GM23338 (cell line): Measurements from ENCODE around the gene TMEM165. TPM values are rescaled to one million over a fixed set of nuclear protein-coding genes. Genes with fewer than 3 reads are reported as not detected.

Experiments used
- ATAC-seq: fragments of 200-7000 bp; cut with Tn5 transposase; 3 replicates; pipeline ENCODE4 v1.9.1; 2020
- DNase-seq: peaks from one replicate; pipeline ENCODE4 v3.0.0-alpha.2; 2015; ENCODE audit warnings: low spot score
- H2AFZ ChIP-seq: fragments of 200-600 bp; sonication (generic); 2 replicates; pipeline ENCODE4 v1.8.0; 2016; ENCODE audit warnings: antibody characterized with exemption, mild to moderate bottlenecking, moderate library complexity
- H3F3A ChIP-seq: fragments of 200-600 bp; sonication (generic); replicated peaks from 2 replicates; pipeline ENCODE4 v1.8.0; 2017; ENCODE audit warnings: antibody characterized with exemption, mixed run types, low read depth
- H3K27ac ChIP-seq: fragments of 200-600 bp; sonication (generic); 2 replicates; pipeline ENCODE4 v1.6.1; 2016; ENCODE audit warnings: low read depth
- H3K27me3 ChIP-seq: fragments of 200-600 bp; sonication (generic); 2 replicates; pipeline ENCODE4 v1.8.0; 2016; ENCODE audit warnings: mild to moderate bottlenecking, mixed run types, moderate library complexity; ENCODE audit not compliant: insufficient read depth
- H3K36me3 ChIP-seq: fragments of 200-600 bp; sonication (generic); 2 replicates; pipeline ENCODE4 v1.8.0; 2016; ENCODE audit warnings: mild to moderate bottlenecking; ENCODE audit not compliant: insufficient read depth
- H3K4me1 ChIP-seq: fragments of 200-600 bp; sonication (generic); 2 replicates; pipeline ENCODE4 v1.8.0; 2016; ENCODE audit warnings: mild to moderate bottlenecking, moderate library complexity; ENCODE audit not compliant: insufficient read depth
- H3K4me2 ChIP-seq: fragments of 200-600 bp; sonication (generic); 2 replicates; pipeline ENCODE4 v1.7.1; 2017; ENCODE audit warnings: mixed run types
- H3K4me3 ChIP-seq: fragments of 200-600 bp; sonication (generic); 2 replicates; pipeline ENCODE4 v1.6.1; 2016; ENCODE audit warnings: mixed run types
- H3K79me2 ChIP-seq: fragments of 200-600 bp; sonication (generic); replicated peaks from 2 replicates; pipeline ENCODE4 v1.8.0; 2017; ENCODE audit warnings: mild to moderate bottlenecking; ENCODE audit not compliant: insufficient read depth
- H3K9me2 ChIP-seq: fragments of 200-600 bp; sonication (generic); 2 replicates; pipeline ENCODE4 v1.8.0; 2017; ENCODE audit not compliant: insufficient read depth
- H4K20me1 ChIP-seq: fragments of 200-600 bp; sonication (generic); replicated peaks from 2 replicates; pipeline ENCODE4 v1.8.0; 2017; ENCODE audit warnings: mild to moderate bottlenecking; ENCODE audit not compliant: insufficient read depth
- H3K27ac Mint-ChIP-seq: 2 replicates; pipeline ENCODE4 v1.8.0; 2020; ENCODE audit warnings: inconsistent platforms, mild to moderate bottlenecking, moderate library complexity, mixed read lengths
- H3K27me3 Mint-ChIP-seq: 3 replicates; pipeline ENCODE4 v1.8.0; 2022; ENCODE audit warnings: low read depth, mild to moderate bottlenecking, moderate library complexity, mixed read lengths, inconsistent platforms; ENCODE audit not compliant: insufficient read depth, poor library complexity
- H3K36me3 Mint-ChIP-seq: 3 replicates; pipeline ENCODE4 v1.8.0; 2021; ENCODE audit warnings: low read depth, mild to moderate bottlenecking, inconsistent platforms, moderate library complexity, mixed read lengths
- H3K4me1 Mint-ChIP-seq: 3 replicates; pipeline ENCODE4 v1.8.0; 2020; ENCODE audit warnings: mild to moderate bottlenecking, inconsistent platforms, mixed read lengths
- H3K4me3 Mint-ChIP-seq: 3 replicates; pipeline ENCODE4 v1.8.0; 2021; ENCODE audit warnings: moderate library complexity, mild to moderate bottlenecking, inconsistent platforms, mixed read lengths
- H3K9me3 Mint-ChIP-seq: 3 replicates; pipeline ENCODE4 v1.8.0; 2020; ENCODE audit warnings: moderate library complexity, mild to moderate bottlenecking, inconsistent platforms, mixed read lengths
- CREB1 ChIP-seq: fragments of 250-450 bp; sonication (Bioruptor Pico); IDR thresholded peaks from 2 replicates; pipeline ENCODE4 v1.5.0; 2020; ENCODE audit warnings: low read depth, mild to moderate bottlenecking, moderate library complexity
- EZH2 ChIP-seq: fragments of 200-600 bp; sonication (generic); IDR thresholded peaks from one replicate; pipeline ENCODE4 v1.8.0; 2017; ENCODE audit warnings: antibody characterized with exemption, mild to moderate bottlenecking, low read depth; ENCODE audit not compliant: unreplicated experiment
- EZH2phosphoT487 ChIP-seq: fragments of 200-600 bp; sonication (generic); IDR thresholded peaks from one replicate; pipeline ENCODE4 v1.8.1; 2018; ENCODE audit warnings: antibody characterized with exemption; ENCODE audit not compliant: unreplicated experiment
- JUNB ChIP-seq: IDR thresholded peaks from one replicate; pipeline ENCODE4 v1.6.1; 2016; ENCODE audit warnings: antibody characterized with exemption; ENCODE audit not compliant: unreplicated experiment
- NANOG ChIP-seq: IDR thresholded peaks from 2 replicates; pipeline ENCODE4 v1.6.1; 2016; ENCODE audit warnings: antibody characterized with exemption, borderline replicate concordance
- POLR2AphosphoS5 ChIP-seq: IDR thresholded peaks from 2 replicates; pipeline ENCODE4 v1.6.1; 2016; ENCODE audit warnings: antibody characterized with exemption, low read depth
- STAT1 ChIP-seq: IDR thresholded peaks from one replicate; pipeline ENCODE4 v1.6.1; 2016; ENCODE audit warnings: antibody characterized with exemption; ENCODE audit not compliant: unreplicated experiment
- ZNF114 ChIP-seq: fragments of 250-450 bp; sonication (Bioruptor Pico); IDR thresholded peaks from 2 replicates; pipeline ENCODE4 v1.5.0; 2020; ENCODE audit warnings: mild to moderate bottlenecking, moderate library complexity
- ZNF331 ChIP-seq: fragments of 250-450 bp; sonication (Bioruptor Pico); IDR thresholded peaks from 2 replicates; pipeline ENCODE4 v1.5.0; 2020; ENCODE audit warnings: low read depth, mild to moderate bottlenecking, moderate library complexity
- polyA plus RNA-seq: library from polyadenylated mRNA; unstranded; fragments of >200 nt; fragmentation: Nextera tagmentation; extraction: Ambion mirVana; gene quantifications from 2 replicates; pipeline ENCODE4 v1.2.1, GENCODE V29; 2016
- total RNA-seq: library from RNA; depleted of rRNA; stranded (reverse); fragments of >200 nt; shearing (Covaris generic); gene quantifications from 2 replicates; pipeline ENCODE4 v1.2.3, GENCODE V29; 2014
- TF ChIP-seq, protein P1 (sequence below): fragments of 250-450 bp; sonication (Bioruptor Pico); IDR thresholded peaks from 2 replicates; pipeline ENCODE4 v1.5.0; 2020; ENCODE audit warnings: mild to moderate bottlenecking, moderate library complexity
- TF ChIP-seq, protein P2 (sequence below), 2 experiments: fragments of 200-600 bp in 1 of 2; sonication (generic) in 1 of 2; conservative IDR thresholded peaks; 2 replicates each; pipeline versions ENCODE4 v1.5.1 to v1.6.1; 2016 to 2017; ENCODE audit warnings: antibody characterized with exemption in 2 of 2, low read depth in 2 of 2, mild to moderate bottlenecking in 2 of 2, moderate library complexity in 1 of 2
- TF ChIP-seq, protein P3 (sequence below): IDR thresholded peaks from 2 replicates; pipeline ENCODE4 v1.6.1; 2016; ENCODE audit warnings: antibody characterized with exemption
- TF ChIP-seq, protein P4 (sequence below): IDR thresholded peaks from one replicate; pipeline ENCODE4 v1.6.1; 2018; ENCODE audit warnings: antibody characterized with exemption; ENCODE audit not compliant: unreplicated experiment

TMEM165 gene
- total and polyA plus RNA-seq, 2 experiments from 2014 or later: 125 to 171 TPM

DNA sequence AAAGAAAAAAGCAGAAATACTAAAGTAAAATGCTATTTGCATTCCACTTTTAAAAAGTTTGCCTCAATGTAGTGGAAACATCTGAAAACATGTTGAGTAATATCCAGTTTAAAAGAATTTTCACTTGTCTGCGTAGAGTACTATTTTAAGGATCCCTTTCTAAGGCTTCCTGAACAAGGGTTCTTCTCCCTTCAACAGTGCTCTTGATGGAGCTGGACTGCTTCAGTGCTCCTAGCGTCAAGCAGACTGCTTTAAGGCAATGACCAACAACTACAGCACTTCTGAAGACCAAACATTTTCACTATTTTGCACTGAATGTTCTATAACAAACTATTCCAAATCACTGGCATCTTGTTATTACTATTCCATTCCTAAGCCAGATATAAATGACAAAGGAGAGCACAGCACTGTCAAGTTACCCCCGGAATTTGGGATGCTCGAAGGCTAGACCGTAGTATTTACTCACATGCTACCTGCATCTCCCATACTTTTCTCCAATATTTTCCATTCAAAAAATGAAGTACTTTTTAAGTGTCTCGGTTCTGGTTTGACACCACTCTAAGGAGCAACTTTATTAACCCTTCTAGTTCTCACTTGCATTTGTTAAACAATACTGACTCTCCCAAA is 36.1 kb downstream of the TMEM165 start:
- H3K27me3 ChIP-seq: no peaks in the 10 kb centered on the region
- H2AFZ ChIP-seq: no peak overlapping the region
- peak overlapping the region; percentile 85 for H3K27ac Mint-ChIP-seq
- H3F3A ChIP-seq: 0 out of 2 replicates have a peak, but pooled peaks cover 4% of the 10 kb centered on the region
- peaks cover 49% of the 10 kb centered on the region for H3K4me1 Mint-ChIP-seq
- peak overlapping the region; percentile 56 for H3K4me2 ChIP-seq
- TF ChIP-seq, protein P1, sequence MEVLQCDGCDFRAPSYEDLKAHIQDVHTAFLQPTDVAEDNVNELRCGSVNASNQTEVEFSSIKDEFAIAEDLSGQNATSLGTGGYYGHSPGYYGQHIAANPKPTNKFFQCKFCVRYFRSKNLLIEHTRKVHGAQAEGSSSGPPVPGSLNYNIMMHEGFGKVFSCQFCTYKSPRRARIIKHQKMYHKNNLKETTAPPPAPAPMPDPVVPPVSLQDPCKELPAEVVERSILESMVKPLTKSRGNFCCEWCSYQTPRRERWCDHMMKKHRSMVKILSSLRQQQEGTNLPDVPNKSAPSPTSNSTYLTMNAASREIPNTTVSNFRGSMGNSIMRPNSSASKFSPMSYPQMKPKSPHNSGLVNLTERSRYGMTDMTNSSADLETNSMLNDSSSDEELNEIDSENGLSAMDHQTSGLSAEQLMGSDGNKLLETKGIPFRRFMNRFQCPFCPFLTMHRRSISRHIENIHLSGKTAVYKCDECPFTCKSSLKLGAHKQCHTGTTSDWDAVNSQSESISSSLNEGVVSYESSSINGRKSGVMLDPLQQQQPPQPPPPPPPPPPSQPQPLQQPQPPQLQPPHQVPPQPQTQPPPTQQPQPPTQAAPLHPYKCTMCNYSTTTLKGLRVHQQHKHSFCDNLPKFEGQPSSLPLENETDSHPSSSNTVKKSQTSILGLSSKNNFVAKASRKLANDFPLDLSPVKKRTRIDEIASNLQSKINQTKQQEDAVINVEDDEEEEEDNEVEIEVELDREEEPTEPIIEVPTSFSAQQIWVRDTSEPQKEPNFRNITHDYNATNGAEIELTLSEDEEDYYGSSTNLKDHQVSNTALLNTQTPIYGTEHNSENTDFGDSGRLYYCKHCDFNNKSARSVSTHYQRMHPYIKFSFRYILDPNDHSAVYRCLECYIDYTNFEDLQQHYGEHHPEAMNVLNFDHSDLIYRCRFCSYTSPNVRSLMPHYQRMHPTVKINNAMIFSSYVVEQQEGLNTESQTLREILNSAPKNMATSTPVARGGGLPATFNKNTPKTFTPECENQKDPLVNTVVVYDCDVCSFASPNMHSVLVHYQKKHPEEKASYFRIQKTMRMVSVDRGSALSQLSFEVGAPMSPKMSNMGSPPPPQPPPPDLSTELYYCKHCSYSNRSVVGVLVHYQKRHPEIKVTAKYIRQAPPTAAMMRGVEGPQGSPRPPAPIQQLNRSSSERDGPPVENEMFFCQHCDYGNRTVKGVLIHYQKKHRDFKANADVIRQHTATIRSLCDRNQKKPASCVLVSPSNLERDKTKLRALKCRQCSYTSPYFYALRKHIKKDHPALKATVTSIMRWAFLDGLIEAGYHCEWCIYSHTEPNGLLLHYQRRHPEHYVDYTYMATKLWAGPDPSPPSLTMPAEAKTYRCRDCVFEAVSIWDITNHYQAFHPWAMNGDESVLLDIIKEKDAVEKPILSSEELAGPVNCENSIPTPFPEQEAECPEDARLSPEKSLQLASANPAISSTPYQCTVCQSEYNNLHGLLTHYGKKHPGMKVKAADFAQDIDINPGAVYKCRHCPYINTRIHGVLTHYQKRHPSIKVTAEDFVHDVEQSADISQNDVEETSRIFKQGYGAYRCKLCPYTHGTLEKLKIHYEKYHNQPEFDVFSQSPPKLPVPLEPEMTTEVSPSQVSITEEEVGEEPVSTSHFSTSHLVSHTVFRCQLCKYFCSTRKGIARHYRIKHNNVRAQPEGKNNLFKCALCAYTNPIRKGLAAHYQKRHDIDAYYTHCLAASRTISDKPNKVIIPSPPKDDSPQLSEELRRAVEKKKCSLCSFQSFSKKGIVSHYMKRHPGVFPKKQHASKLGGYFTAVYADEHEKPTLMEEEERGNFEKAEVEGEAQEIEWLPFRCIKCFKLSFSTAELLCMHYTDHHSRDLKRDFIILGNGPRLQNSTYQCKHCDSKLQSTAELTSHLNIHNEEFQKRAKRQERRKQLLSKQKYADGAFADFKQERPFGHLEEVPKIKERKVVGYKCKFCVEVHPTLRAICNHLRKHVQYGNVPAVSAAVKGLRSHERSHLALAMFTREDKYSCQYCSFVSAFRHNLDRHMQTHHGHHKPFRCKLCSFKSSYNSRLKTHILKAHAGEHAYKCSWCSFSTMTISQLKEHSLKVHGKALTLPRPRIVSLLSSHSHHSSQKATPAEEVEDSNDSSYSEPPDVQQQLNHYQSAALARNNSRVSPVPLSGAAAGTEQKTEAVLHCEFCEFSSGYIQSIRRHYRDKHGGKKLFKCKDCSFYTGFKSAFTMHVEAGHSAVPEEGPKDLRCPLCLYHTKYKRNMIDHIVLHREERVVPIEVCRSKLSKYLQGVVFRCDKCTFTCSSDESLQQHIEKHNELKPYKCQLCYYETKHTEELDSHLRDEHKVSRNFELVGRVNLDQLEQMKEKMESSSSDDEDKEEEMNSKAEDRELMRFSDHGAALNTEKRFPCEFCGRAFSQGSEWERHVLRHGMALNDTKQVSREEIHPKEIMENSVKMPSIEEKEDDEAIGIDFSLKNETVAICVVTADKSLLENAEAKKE: no peak
- no peak for TF ChIP-seq ZNF331
- no peak for TF ChIP-seq CREB1
- TF ChIP-seq POLR2AphosphoS5: no peak
- TF ChIP-seq, protein P2, sequence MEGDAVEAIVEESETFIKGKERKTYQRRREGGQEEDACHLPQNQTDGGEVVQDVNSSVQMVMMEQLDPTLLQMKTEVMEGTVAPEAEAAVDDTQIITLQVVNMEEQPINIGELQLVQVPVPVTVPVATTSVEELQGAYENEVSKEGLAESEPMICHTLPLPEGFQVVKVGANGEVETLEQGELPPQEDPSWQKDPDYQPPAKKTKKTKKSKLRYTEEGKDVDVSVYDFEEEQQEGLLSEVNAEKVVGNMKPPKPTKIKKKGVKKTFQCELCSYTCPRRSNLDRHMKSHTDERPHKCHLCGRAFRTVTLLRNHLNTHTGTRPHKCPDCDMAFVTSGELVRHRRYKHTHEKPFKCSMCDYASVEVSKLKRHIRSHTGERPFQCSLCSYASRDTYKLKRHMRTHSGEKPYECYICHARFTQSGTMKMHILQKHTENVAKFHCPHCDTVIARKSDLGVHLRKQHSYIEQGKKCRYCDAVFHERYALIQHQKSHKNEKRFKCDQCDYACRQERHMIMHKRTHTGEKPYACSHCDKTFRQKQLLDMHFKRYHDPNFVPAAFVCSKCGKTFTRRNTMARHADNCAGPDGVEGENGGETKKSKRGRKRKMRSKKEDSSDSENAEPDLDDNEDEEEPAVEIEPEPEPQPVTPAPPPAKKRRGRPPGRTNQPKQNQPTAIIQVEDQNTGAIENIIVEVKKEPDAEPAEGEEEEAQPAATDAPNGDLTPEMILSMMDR (conservative IDR thresholded peaks at IDR 0.05; ENCODE audit: low read depth in 2 of 2): no peak
- no peak for TF ChIP-seq EZH2phosphoT487
- TF ChIP-seq ZNF114: no peak
- no peak for TF ChIP-seq STAT1
- TF ChIP-seq, protein P3, sequence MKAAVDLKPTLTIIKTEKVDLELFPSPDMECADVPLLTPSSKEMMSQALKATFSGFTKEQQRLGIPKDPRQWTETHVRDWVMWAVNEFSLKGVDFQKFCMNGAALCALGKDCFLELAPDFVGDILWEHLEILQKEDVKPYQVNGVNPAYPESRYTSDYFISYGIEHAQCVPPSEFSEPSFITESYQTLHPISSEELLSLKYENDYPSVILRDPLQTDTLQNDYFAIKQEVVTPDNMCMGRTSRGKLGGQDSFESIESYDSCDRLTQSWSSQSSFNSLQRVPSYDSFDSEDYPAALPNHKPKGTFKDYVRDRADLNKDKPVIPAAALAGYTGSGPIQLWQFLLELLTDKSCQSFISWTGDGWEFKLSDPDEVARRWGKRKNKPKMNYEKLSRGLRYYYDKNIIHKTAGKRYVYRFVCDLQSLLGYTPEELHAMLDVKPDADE: no peak
- no peak for TF ChIP-seq JUNB
- TF ChIP-seq, protein P4, sequence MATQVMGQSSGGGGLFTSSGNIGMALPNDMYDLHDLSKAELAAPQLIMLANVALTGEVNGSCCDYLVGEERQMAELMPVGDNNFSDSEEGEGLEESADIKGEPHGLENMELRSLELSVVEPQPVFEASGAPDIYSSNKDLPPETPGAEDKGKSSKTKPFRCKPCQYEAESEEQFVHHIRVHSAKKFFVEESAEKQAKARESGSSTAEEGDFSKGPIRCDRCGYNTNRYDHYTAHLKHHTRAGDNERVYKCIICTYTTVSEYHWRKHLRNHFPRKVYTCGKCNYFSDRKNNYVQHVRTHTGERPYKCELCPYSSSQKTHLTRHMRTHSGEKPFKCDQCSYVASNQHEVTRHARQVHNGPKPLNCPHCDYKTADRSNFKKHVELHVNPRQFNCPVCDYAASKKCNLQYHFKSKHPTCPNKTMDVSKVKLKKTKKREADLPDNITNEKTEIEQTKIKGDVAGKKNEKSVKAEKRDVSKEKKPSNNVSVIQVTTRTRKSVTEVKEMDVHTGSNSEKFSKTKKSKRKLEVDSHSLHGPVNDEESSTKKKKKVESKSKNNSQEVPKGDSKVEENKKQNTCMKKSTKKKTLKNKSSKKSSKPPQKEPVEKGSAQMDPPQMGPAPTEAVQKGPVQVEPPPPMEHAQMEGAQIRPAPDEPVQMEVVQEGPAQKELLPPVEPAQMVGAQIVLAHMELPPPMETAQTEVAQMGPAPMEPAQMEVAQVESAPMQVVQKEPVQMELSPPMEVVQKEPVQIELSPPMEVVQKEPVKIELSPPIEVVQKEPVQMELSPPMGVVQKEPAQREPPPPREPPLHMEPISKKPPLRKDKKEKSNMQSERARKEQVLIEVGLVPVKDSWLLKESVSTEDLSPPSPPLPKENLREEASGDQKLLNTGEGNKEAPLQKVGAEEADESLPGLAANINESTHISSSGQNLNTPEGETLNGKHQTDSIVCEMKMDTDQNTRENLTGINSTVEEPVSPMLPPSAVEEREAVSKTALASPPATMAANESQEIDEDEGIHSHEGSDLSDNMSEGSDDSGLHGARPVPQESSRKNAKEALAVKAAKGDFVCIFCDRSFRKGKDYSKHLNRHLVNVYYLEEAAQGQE: no peak
- no peak for TF ChIP-seq NANOG
- TF ChIP-seq EZH2: no peak
- peaks cover 39% of the 10 kb centered on the region; the same call in 2 of the 3 replicates for H3K36me3 Mint-ChIP-seq
- H3K79me2 ChIP-seq: no peaks in the 10 kb centered on the region
- H3K27ac ChIP-seq: peak overlapping the region; percentile 76
- 0 out of 2 replicates have a peak overlapping the region, but pooled peaks have one; percentile 17 for H3K4me3 ChIP-seq
- no peaks in the 10 kb centered on the region for H3K27me3 Mint-ChIP-seq
- peak overlapping the region; percentile 43; the same call in 2 of the 3 replicates for H3K4me3 Mint-ChIP-seq
- DNase-seq (peak; percentile 23), ATAC-seq (peak; percentile 63)
- H4K20me1 ChIP-seq: no peaks in the 10 kb centered on the region
- no peaks in the 10 kb centered on the region for H3K9me2 ChIP-seq
- H3K36me3 ChIP-seq: no peaks in the 10 kb centered on the region
- no peaks in the 10 kb centered on the region for H3K9me3 Mint-ChIP-seq
- H3K4me1 ChIP-seq: peaks cover 37% of the 10 kb centered on the region
